Breast epithelium (tissue), 3 donors: ENCODE measurements around the gene MEF2B.

Experiments
- POLR2AphosphoS5 ChIP-seq, 3 donors: sonication (generic); formaldehyde crosslinking; IDR thresholded peaks; one replicate each; pipeline ENCODE4 v1.6.1; 2017; ENCODE audit warnings: antibody characterized with exemption in 3 of 3
- TF ChIP-seq, protein P1 (sequence below), 3 donors: fragments of 450-650 bp; IDR thresholded peaks; one replicate each; pipeline ENCODE4 v1.5.1; 2016 to 2017; ENCODE audit warnings: antibody characterized with exemption in 3 of 3, mild to moderate bottlenecking in 3 of 3, moderate library complexity in 3 of 3

- TF ChIP-seq, protein P1, sequence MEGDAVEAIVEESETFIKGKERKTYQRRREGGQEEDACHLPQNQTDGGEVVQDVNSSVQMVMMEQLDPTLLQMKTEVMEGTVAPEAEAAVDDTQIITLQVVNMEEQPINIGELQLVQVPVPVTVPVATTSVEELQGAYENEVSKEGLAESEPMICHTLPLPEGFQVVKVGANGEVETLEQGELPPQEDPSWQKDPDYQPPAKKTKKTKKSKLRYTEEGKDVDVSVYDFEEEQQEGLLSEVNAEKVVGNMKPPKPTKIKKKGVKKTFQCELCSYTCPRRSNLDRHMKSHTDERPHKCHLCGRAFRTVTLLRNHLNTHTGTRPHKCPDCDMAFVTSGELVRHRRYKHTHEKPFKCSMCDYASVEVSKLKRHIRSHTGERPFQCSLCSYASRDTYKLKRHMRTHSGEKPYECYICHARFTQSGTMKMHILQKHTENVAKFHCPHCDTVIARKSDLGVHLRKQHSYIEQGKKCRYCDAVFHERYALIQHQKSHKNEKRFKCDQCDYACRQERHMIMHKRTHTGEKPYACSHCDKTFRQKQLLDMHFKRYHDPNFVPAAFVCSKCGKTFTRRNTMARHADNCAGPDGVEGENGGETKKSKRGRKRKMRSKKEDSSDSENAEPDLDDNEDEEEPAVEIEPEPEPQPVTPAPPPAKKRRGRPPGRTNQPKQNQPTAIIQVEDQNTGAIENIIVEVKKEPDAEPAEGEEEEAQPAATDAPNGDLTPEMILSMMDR (IDR thresholded peaks at IDR 0.05), result no peak
- TF ChIP-seq POLR2AphosphoS5 (IDR thresholded peaks at IDR 0.05), result no peak
These were observed 23.9 kb upstream of the MEF2B start for GRCh38 chr19:19193926-19194325.
